OCI-LY1 (cell line): ENCODE measurements around the gene C11orf97.

Experiments used
- H2AFZ ChIP-seq: fragments of 200-600 bp; sonication (generic), shearing (Covaris generic); 2 replicates; pipeline ENCODE4 v1.6.0; 2014; ENCODE audit warnings: antibody characterized with exemption, mild to moderate bottlenecking, low read length
- H3F3A ChIP-seq: fragments of 200-600 bp; sonication (generic), shearing (Covaris generic); 2 replicates; pipeline ENCODE4 v1.6.0; 2014; ENCODE audit warnings: mild to moderate bottlenecking, antibody characterized with exemption, low read length, moderate library complexity; ENCODE audit not compliant: insufficient read depth
- H3K27ac ChIP-seq: fragments of 200-600 bp; sonication (generic); 2 replicates; pipeline ENCODE4 v1.5.1; 2014; ENCODE audit warnings: low read length, mixed run types, mild to moderate bottlenecking, low read depth; ENCODE audit not compliant: poor library complexity, severe bottlenecking
- H3K27me3 ChIP-seq: fragments of 200-600 bp; sonication (generic); 2 replicates; pipeline ENCODE4 v1.6.0; 2014; ENCODE audit warnings: antibody characterized with exemption, mild to moderate bottlenecking, low read length, moderate library complexity; ENCODE audit not compliant: insufficient read depth
- H3K36me3 ChIP-seq: fragments of 200-600 bp; sonication (generic); 2 replicates; pipeline ENCODE4 v1.6.1; 2014; ENCODE audit warnings: mild to moderate bottlenecking, antibody characterized with exemption, low read length, moderate library complexity, mixed read lengths; ENCODE audit not compliant: insufficient read depth
- H3K4me1 ChIP-seq: fragments of 200-600 bp; sonication (generic); 2 replicates; pipeline ENCODE4 v1.5.1; 2014; ENCODE audit warnings: mild to moderate bottlenecking, low read length, moderate library complexity; ENCODE audit not compliant: insufficient read depth, severe bottlenecking
- H3K4me2 ChIP-seq: fragments of 200-600 bp; sonication (generic), shearing (Covaris generic); 2 replicates; pipeline ENCODE4 v1.6.1; 2014; ENCODE audit warnings: low read length
- H3K4me3 ChIP-seq: fragments of 200-600 bp; sonication (generic); 2 replicates; pipeline ENCODE4 v1.5.1; 2014; ENCODE audit warnings: low read length, low read depth, mild to moderate bottlenecking, mixed read lengths; ENCODE audit not compliant: poor library complexity, severe bottlenecking
- H3K79me2 ChIP-seq: fragments of 200-600 bp; shearing (Covaris generic); 2 replicates; pipeline ENCODE4 v1.6.1; 2016; ENCODE audit warnings: mixed run types, low read length, mixed read lengths; ENCODE audit not compliant: insufficient read depth
- H3K9ac ChIP-seq: fragments of 200-600 bp; sonication (generic), shearing (Covaris generic); 2 replicates; pipeline ENCODE4 v1.6.1; 2014; ENCODE audit warnings: mild to moderate bottlenecking, low read length, mixed read lengths
- H3K9me2 ChIP-seq: fragments of 200-600 bp; sonication (generic), shearing (Covaris generic); 2 replicates; pipeline ENCODE4 v1.6.1; 2014; ENCODE audit warnings: low read depth, mild to moderate bottlenecking, low read length, mixed read lengths
- H3K9me3 ChIP-seq: fragments of 200-600 bp; shearing (Covaris generic); 2 replicates; pipeline ENCODE4 v1.6.1; 2014; ENCODE audit warnings: low read length, mixed read lengths
- H4K20me1 ChIP-seq: fragments of 200-600 bp; sonication (generic), shearing (Covaris generic); 2 replicates; pipeline ENCODE4 v1.6.0; 2016; ENCODE audit warnings: mild to moderate bottlenecking, low read length; ENCODE audit not compliant: insufficient read depth
- CTCF ChIP-seq: fragments of 200-600 bp; sonication (generic), shearing (Covaris generic); IDR thresholded peaks from 2 replicates; pipeline ENCODE4 v1.5.1; 2017; ENCODE audit warnings: mild to moderate bottlenecking, antibody characterized with exemption, low read length, moderate library complexity, mixed read lengths
- EZH2 ChIP-seq: fragments of 200-600 bp; sonication (generic), shearing (Covaris generic); IDR thresholded peaks from 2 replicates; pipeline ENCODE4 v1.8.0; 2017; ENCODE audit warnings: borderline replicate concordance, mixed run types, mild to moderate bottlenecking, antibody characterized with exemption, low read length, moderate library complexity, mixed read lengths

Gene C11orf97

GRCh38 chr11:94545264-94546161, 33.3 kb downstream of the C11orf97 start:
- no peak overlapping the region for H3K9ac ChIP-seq
- no peak overlapping the region for H3K4me3 ChIP-seq
- H3K79me2 ChIP-seq, result no peaks in the 10 kb centered on the region
- H3K4me2 ChIP-seq, result no peak overlapping the region
- no peak overlapping the region for H3K27ac ChIP-seq
- no peaks in the 10 kb centered on the region for H3F3A ChIP-seq
- no peaks in the 10 kb centered on the region for H3K36me3 ChIP-seq
- no peaks in the 10 kb centered on the region for H3K27me3 ChIP-seq
- no peaks in the 10 kb centered on the region for H3K9me2 ChIP-seq
- H3K9me3 ChIP-seq, result no peaks in the 10 kb centered on the region
- TF ChIP-seq CTCF (no peak), EZH2 (no peak)
- no peak overlapping the region for H2AFZ ChIP-seq
- H4K20me1 ChIP-seq, result no peaks in the 10 kb centered on the region
- no peaks in the 10 kb centered on the region for H3K4me1 ChIP-seq

GRCh38 chr11:94546162-94546470, 33.9 kb downstream of the C11orf97 start:
- no peaks in the 10 kb centered on the region for H3K9me3 ChIP-seq
- no peak overlapping the region for H3K9ac ChIP-seq
- no peak overlapping the region for H2AFZ ChIP-seq
- no peaks in the 10 kb centered on the region for H3K27me3 ChIP-seq
- H3K27ac ChIP-seq, result no peak overlapping the region
- no peaks in the 10 kb centered on the region for H3F3A ChIP-seq
- no peak overlapping the region for H3K4me3 ChIP-seq
- no peak for TF ChIP-seq CTCF
- H3K4me2 ChIP-seq, result no peak overlapping the region
- H3K4me1 ChIP-seq, result no peaks in the 10 kb centered on the region
- no peaks in the 10 kb centered on the region for H3K79me2 ChIP-seq
- H3K9me2 ChIP-seq, result no peaks in the 10 kb centered on the region
- no peaks in the 10 kb centered on the region for H4K20me1 ChIP-seq
- H3K36me3 ChIP-seq, result no peaks in the 10 kb centered on the region

GRCh38 chr11:94546886-94547285, 34.6 kb downstream of the C11orf97 start:
- no peak for TF ChIP-seq CTCF
- no peak for TF ChIP-seq EZH2
- Histone ChIP-seq H3K27me3 (no peaks in the 10 kb centered on the region), H3K4me3 (no peak overlapping the region), H2AFZ (no peak overlapping the region), H3K36me3 (no peaks in the 10 kb centered on the region), H3K9me2 (no peaks in the 10 kb centered on the region), H4K20me1 (no peaks in the 10 kb centered on the region), H3K4me2 (no peak overlapping the region), H3K79me2 (no peaks in the 10 kb centered on the region), H3F3A (no peaks in the 10 kb centered on the region), H3K4me1 (no peaks in the 10 kb centered on the region), H3K27ac (no peak overlapping the region), H3K9me3 (no peaks in the 10 kb centered on the region), H3K9ac (no peak overlapping the region)
